Endothelial cell of umbilical vein (primary cell): ENCODE data around the gene CCND2. TPM values are rescaled to one million over a fixed set of nuclear protein-coding genes. Genes with fewer than 3 reads are reported as not detected.

Experiments used
- BruUV-seq: library from RNA; stranded (reverse); fragments of 400-500 nt; replicated peaks from 2 replicates; lab custom pipeline; 2021; lab: Mats Ljungman, UMichigan
- CTCF ChIA-PET: fragments of 300-600, 350-600 bp; sonication (Branson Sonifier 250); formaldehyde crosslinking; loops from one replicate; lab custom pipeline; 2021; ENCODE audit warnings: antibody characterized with exemption, inconsistent platforms; lab: Charles Lee
- POLR2A ChIA-PET: fragments of 300-600, 350-600 bp; sonication (Branson Sonifier 250); formaldehyde crosslinking; loops from one replicate; lab custom pipeline; 2021; ENCODE audit warnings: antibody characterized with exemption, inconsistent platforms; lab: Charles Lee
- DNase-seq: peaks from one replicate; pipeline ENCODE4 v3.0.0-alpha.2; 2011; ENCODE audit warnings: low read depth, low spot score
- FAIRE-seq: peaks from 2 replicates; lab custom pipeline; 2011; peaks lifted over from hg19 to GRCh38; lab: Jason Lieb, UNC
- H2AFZ ChIP-seq: 2 replicates; pipeline ENCODE4 v1.6.0; 2012; ENCODE audit warnings: low read depth, low read length, control low read depth, inconsistent platforms
- H3K27ac ChIP-seq: 2 replicates; pipeline ENCODE4 v1.5.1; 2011; ENCODE audit warnings: low read depth, mild to moderate bottlenecking, control low read depth, low read length, moderate library complexity; ENCODE audit not compliant: insufficient read depth
- H3K27me3 ChIP-seq, 2 experiments: 2 replicates each; pipeline versions ENCODE4 v1.6.0 to v1.6.1; 2011; ENCODE audit warnings: low read length in 2 of 2, mixed read lengths in 1 of 2; ENCODE audit not compliant: control insufficient read depth in 2 of 2, insufficient read depth in 2 of 2
- H3K36me3 ChIP-seq, 2 experiments: 2 replicates in 1 of 2; 3 replicates in 1 of 2; pipeline ENCODE4 v1.5.1; 2011; ENCODE audit warnings: low read length in 2 of 2, mild to moderate bottlenecking in 1 of 2, moderate library complexity in 1 of 2; ENCODE audit not compliant: control insufficient read depth in 2 of 2, insufficient read depth in 2 of 2; ENCODE audit errors: extremely low read depth in 1 of 2
- H3K4me1 ChIP-seq: 3 replicates; pipeline ENCODE4 v1.5.1; 2011; ENCODE audit warnings: mild to moderate bottlenecking, low read length; ENCODE audit not compliant: control insufficient read depth, insufficient read depth; ENCODE audit errors: extremely low read depth
- H3K4me2 ChIP-seq: 2 replicates; pipeline ENCODE4 v1.6.1; 2011; ENCODE audit warnings: low read length, control low read depth, mixed read lengths; ENCODE audit not compliant: insufficient read depth
- H3K4me3 ChIP-seq, 3 experiments: fragments of 200-600 bp in 1 of 3; sonication (generic), shearing (Covaris generic) in 1 of 3; replicated peaks in 1 of 3; 2 replicates each; pipeline ENCODE4 v1.5.1; 2011 to 2016; ENCODE audit warnings: control low read depth in 3 of 3, low read length in 3 of 3, mild to moderate bottlenecking in 2 of 3, inconsistent platforms in 1 of 3, low read depth in 1 of 3, moderate library complexity in 1 of 3; ENCODE audit not compliant: insufficient read depth in 1 of 3
- H3K79me2 ChIP-seq: 2 replicates; pipeline ENCODE4 v1.6.0; 2012; ENCODE audit warnings: low read length, inconsistent platforms; ENCODE audit not compliant: control insufficient read depth, insufficient read depth
- H3K9ac ChIP-seq: replicated peaks from 2 replicates; pipeline ENCODE3; 2011; ENCODE audit warnings: low read length, control low read depth; ENCODE audit not compliant: insufficient read depth; ENCODE audit errors: extremely low read depth
- H3K9me1 ChIP-seq: replicated peaks from 3 replicates; pipeline ENCODE4 v1.6.0; 2011; ENCODE audit warnings: mild to moderate bottlenecking, low read length; ENCODE audit not compliant: control insufficient read depth, insufficient read depth; ENCODE audit errors: extremely low read depth
- H3K9me3 ChIP-seq: replicated peaks from 2 replicates; pipeline ENCODE4 v1.5.1; 2012; ENCODE audit warnings: low read length, inconsistent platforms; ENCODE audit not compliant: control insufficient read depth, insufficient read depth
- H4K20me1 ChIP-seq: replicated peaks from 2 replicates; pipeline ENCODE3; 2011; ENCODE audit warnings: mild to moderate bottlenecking, low read length; ENCODE audit not compliant: control insufficient read depth, insufficient read depth; ENCODE audit errors: extremely low read depth
- EZH2 ChIP-seq: IDR thresholded peaks from 2 replicates; pipeline ENCODE4 v1.6.1; 2012; ENCODE audit warnings: borderline replicate concordance, low read depth, mild to moderate bottlenecking, moderate library complexity, low read length, inconsistent platforms; ENCODE audit not compliant: severe bottlenecking
- GATA2 ChIP-seq: IDR thresholded peaks from 2 replicates; pipeline ENCODE4 v1.7.0; 2011; ENCODE audit warnings: low read depth, mild to moderate bottlenecking, moderate library complexity, mixed read lengths, low read length; ENCODE audit not compliant: insufficient read length, insufficient read depth
- JUN ChIP-seq: IDR thresholded peaks from 2 replicates; pipeline ENCODE4 v1.6.1; 2011; ENCODE audit warnings: borderline replicate concordance, low read depth; ENCODE audit not compliant: insufficient read length, insufficient read depth
- MAX ChIP-seq: IDR thresholded peaks from 2 replicates; pipeline ENCODE4 v1.6.1; 2011; ENCODE audit not compliant: insufficient read depth, insufficient read length
- MYC ChIP-seq: IDR thresholded peaks from one replicate; pipeline ENCODE4 v1.6.1; 2011; ENCODE audit warnings: mild to moderate bottlenecking, low read depth, low read length
- POLR2A ChIP-seq: IDR thresholded peaks from 2 replicates; pipeline ENCODE4 v1.6.1; 2012; ENCODE audit warnings: low read depth, mild to moderate bottlenecking, control low read depth, low read length
- POLR2AphosphoS5 ChIP-seq: IDR thresholded peaks from 2 replicates; pipeline ENCODE4 v1.6.1; 2012; ENCODE audit warnings: low read depth, mild to moderate bottlenecking, control low read depth, low read length, moderate library complexity; ENCODE audit not compliant: insufficient read depth
- dilution Hi-C: fragments of 300-500 bp; cut with MboI; formaldehyde crosslinking; loops from one replicate; pipeline ENCODE4 v1.15.0; 2019; ENCODE audit warnings: low sequenced_read_pairs; ENCODE audit not compliant: extremely low pct_ligation_motif_present
- intact Hi-C: fragments of 100-400 bp; cut with micrococcal nuclease; formaldehyde crosslinking; loops from one replicate; pipeline ENCODE4 v1.10.0; 2022
- polyA plus RNA-seq, 4 experiments: library from polyadenylated mRNA; depleted of rRNA in 3 of 4; stranded (reverse) in 3 of 4; unstranded in 1 of 4; fragments of >200 nt; gene quantifications; 2 replicates each; pipeline versions ENCODE4 v1.2.1 to v1.2.3, GENCODE V29; 2011 to 2012; ENCODE audit warnings: missing spikeins in 1 of 4
- total RNA-seq: library from RNA; stranded (reverse); gene quantifications from 2 replicates; pipeline ENCODE4 v1.2.3, GENCODE V29; 2021

CCND2 gene
- total and polyA plus RNA-seq, 2 donors (not counting 3 experiments of a cell fraction or from before 2014, with no cell fraction given) = 0.68 to 3.4 TPM

DNA sequence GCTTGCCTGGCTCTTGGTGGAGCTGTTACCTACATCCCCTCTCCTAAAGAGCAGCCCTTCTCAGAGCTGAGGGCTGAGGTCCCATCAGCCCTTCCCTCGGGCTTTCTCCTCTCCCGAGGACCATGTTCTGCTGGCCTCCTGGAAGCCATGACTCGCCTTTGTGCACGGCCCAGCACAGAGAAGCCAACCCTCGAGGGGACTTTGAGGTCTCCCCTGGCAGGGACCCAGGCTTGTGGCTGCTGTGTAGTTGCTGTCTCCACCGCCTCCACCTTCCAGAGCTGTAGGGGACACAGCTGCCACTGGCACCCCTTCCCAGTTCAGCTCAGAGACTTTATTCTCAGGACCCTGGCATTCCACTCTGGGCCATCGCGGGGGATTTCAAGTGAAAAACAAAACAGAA lies 22.9 kb upstream of the CCND2 start:
- Histone ChIP-seq H3K36me3 (no peaks in the 10 kb centered on the region), H2AFZ (no peak overlapping the region), H3K4me2 (no peak overlapping the region), H4K20me1 (no peaks in the 10 kb centered on the region), H3K4me1 (no peaks in the 10 kb centered on the region), H3K9ac (no peak overlapping the region), H3K9me3 (no peaks in the 10 kb centered on the region), H3K9me1 (no peaks in the 10 kb centered on the region), H3K27ac (no peak overlapping the region), H3K27me3 (no peaks in the 10 kb centered on the region), H3K79me2 (no peaks in the 10 kb centered on the region), H3K4me3 (no peak overlapping the region)
- dilution Hi-C loops = no loop called here
- ChIA-PET POLR2A (no interaction called here), CTCF (interaction anchor here (1.3 to 1.6 kb wide), 3 partner anchors 26 to 366 kb away, joined by 3 read pairs; no protein-coding TSS in a partner anchor)
- TF ChIP-seq JUN (no peak), GATA2 (no peak), MYC (no peak), POLR2AphosphoS5 (no peak)
- DNase-seq = no peak
- intact Hi-C loops = no loop called here
- no peak for FAIRE-seq
- no TSS peak for BruUV-seq

GRCh38 chr12:4251216-4251891 lies 22.2 kb upstream of the CCND2 start:
- no peaks in the 10 kb centered on the region for H3K36me3 ChIP-seq
- H3K4me2 ChIP-seq = no peak overlapping the region
- intact Hi-C loops (no loop called here), dilution Hi-C loops (no loop called here)
- no TSS peak for BruUV-seq
- ChIA-PET POLR2A (no interaction called here), CTCF (interaction anchor here (1.3 to 1.4 kb wide), 2 partner anchors 25 to 366 kb away, joined by 3 read pairs; no protein-coding TSS in a partner anchor)
- no peaks in the 10 kb centered on the region for H3K9me3 ChIP-seq
- H3K4me1 ChIP-seq = no peaks in the 10 kb centered on the region
- H3K27ac ChIP-seq = no peak overlapping the region
- DNase-seq (no peak), FAIRE-seq (no peak)
- no peak overlapping the region for H2AFZ ChIP-seq
- no peaks in the 10 kb centered on the region for H3K79me2 ChIP-seq
- no peak overlapping the region for H3K9ac ChIP-seq
- no peak overlapping the region for H3K4me3 ChIP-seq
- H3K27me3 ChIP-seq = peaks cover 0 to 2% of the 10 kb centered on the region in 2 experiments
- H4K20me1 ChIP-seq = no peaks in the 10 kb centered on the region
- no peaks in the 10 kb centered on the region for H3K9me1 ChIP-seq
- no peak for TF ChIP-seq MAX
- no peak for TF ChIP-seq EZH2
- TF ChIP-seq POLR2AphosphoS5 = no peak
- no peak for TF ChIP-seq JUN
- no peak for TF ChIP-seq POLR2A
- TF ChIP-seq MYC = no peak
- no peak for TF ChIP-seq GATA2
